ENCODE measurements around the gene SGCD.

The SGCD gene

DNA sequence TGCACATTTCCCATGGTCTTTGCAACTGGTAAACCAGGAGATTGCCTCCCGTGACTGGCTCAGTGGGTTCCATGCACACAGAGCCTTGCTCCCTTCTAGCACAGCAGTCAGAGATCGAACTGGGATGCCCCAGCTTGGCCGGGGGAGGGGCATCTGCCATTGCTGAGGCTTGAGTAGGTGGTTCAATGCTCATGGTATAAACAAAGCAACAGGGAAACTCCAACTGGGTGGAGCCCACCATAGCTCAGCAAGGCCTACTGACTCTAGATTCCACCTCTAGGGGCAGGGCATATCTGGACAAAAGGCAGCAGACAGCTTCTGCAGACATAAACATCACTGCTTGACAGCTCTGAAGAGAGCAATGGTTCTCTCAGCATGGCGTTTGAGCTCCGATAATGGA lies 456.1 kb downstream of the SGCD start:
- no peak for DNase-seq (ENCODE audit: low spot score)

DNA sequence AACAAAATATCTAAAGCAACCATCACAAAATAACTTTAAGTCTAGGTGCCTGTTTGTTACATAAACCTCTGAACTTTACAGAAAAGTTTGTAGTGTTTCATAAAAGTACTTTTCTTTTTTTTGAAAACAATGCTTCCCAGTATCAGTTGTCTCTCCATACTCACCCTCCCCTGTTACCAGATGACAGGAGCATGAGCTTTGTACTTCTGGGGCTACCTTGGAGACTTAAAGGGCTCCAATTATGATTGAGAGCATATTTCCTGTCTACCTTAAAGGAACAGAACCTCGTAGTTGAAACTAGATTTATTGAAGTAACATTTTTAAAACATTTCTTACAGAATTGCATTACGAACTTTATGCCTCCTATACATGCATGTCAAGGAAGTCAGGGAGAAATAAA lies 467.7 kb downstream of the SGCD start:
- no peak for DNase-seq (ENCODE audit: low spot score)

DNA sequence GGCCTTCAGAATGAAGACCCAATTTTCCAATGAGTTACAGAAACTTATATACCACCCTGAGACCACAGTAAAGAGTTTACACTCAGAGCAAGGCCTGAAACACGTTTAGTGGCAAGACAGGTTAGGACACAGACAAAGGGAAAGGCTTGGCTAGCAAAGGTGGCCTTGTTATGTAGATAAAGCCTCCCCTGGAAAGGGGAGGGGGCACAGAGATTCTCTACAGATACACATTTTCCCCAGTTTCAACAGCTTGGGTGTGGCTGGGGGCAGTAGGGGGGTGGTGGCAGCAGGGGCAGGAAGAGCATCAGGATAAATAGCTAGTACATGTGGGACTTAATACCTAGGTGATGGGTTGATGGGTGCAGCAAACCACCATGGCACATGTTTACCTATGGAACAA lies 471.2 kb downstream of the SGCD start:
- no peak for DNase-seq (ENCODE audit: low spot score)

DNA sequence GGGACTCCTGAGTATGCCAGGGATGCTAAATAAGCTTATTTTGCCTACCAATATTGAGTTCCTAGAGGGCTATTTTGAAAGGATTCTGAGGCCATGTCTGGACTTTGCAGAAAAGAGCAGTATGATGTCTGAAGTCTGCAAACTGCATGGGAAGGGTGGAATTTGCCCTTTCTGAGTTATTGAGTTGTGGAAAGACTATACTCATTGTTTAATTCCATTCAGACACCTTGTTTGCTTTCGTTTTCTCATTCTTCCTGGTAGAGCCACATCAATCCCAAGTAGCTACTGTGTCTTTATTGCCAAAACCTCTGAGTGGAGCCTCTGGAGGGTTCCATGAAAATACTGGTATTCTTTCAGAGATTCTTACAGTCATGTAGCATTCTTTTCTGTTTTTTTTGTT lies 472.2 kb downstream of the SGCD start:
- no peak for DNase-seq (ENCODE audit: low spot score)

DNA sequence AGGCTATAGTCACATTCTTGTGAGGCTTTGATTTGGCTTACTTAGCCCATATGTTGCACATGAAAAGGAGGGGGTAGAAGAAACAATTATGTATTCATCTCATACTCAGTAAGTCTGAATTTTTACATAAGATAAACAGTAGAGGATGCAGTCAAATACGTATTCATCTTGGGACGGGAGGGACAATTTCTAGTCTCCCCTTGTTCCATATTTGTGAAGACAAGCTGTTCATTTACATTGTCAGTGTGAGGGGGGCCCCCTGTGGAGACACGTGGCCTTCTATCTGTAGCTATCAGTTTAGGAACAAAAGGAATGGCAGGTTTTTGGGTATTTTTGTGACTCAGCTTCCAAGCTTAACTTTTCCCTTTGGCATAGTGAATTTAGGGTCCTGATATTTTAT lies 474.0 kb downstream of the SGCD start:
- no peak for DNase-seq (ENCODE audit: low spot score)

DNA sequence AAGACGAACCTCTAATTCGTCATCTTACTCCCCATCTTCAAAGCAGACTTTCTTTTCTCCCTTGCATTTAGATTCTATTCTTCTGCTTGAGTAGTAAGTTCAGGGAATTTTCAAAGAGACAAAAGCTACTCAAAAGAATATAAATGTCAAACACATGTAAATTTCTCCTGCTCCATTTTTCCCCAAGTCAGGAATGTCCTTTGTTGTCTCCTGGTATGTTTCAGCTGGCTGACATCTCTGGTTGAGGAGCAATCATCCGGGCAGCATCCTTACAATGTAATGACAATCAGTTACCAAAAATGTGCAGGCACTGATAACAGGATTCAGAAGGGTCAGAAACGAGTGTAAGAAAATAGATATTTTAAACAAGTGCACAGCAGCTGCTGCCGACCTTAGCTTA lies 475.5 kb downstream of the SGCD start:
- no peak for DNase-seq (ENCODE audit: low spot score)

DNA sequence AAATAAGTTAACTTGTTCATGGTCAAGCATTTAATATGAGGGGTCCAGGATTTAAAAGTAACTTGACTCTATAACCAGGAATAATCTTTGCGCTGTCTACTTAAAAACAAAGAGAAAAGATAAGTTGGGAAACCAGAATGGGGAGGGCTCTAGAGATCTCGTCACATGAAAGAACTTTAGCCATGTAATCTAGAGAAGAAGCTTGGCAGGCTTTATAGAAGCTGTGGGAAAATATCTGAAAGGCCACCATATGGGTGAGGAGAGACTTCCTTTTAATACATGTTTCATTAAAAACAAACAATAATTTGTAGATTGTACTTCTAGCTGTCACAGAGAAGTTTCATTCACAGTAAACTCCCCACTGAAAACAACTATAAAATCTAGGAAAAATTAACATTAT lies 476.4 kb downstream of the SGCD start:
- no peak for DNase-seq (ENCODE audit: low spot score)

DNA sequence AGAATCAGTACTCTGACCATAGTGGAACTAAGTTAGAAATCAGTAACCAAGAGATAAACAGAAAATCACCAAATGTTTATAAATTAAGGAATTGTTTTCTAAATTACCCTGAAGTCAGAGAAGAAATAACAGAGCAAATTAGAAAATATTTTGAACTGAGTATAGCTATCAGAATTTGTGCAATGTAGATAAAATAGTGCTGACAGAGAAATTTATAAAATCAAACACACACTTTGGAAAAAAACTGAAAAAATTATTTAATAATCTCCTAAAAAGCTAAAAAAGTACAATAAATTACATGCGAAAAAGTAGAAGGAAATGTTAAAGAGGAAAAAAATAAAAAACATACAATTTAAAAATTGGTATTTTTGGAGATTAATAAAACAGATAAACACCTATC lies 486.0 kb downstream of the SGCD start:
- no peak for DNase-seq (ENCODE audit: low spot score)

DNA sequence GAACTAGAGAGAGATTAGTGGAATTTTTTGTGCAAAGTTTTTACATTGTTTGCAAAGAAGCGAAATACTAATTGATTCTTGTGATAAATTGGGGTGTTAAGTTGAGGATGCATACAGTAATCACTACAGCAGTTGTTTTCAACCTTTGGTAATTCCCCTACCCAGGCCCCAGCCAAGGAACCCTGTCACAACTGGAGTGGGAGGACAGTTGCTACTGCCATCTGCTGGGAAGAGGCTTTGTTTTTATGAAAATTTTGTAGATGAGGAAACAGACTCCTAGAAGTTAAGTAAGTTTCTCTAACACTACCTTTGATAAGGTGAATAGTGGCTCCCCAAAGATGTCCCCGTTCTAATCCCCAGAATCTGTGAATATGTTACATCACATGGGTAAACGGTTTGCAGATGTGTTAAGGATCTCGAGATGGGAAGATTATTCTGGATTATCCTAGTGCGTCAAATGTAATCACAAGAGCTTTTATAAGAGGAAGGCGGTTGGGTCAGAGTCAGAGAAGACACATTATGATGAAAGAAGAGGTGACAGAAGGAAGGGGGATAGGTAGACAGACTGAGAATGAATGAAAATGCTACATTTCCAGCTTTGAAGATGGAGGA lies 489.1 kb downstream of the SGCD start:
- DNase-seq (ENCODE audit: low spot score) = no peak

Measured in kidney capillary endothelial cell (primary cell).